H1 (cell line): Measurements from ENCODE around the gene CRTC3.

Experiments used
- EZH2 ChIP-seq: fragments of 200-600 bp; sonication (generic); IDR thresholded peaks from 2 replicates; pipeline ENCODE4 v1.7.1; 2012; ENCODE audit warnings: low read depth, mild to moderate bottlenecking, moderate library complexity, low read length, inconsistent platforms; ENCODE audit not compliant: severe bottlenecking
- FOSL1 ChIP-seq: IDR thresholded peaks from 2 replicates; pipeline ENCODE4 v1.6.1; 2011; ENCODE audit warnings: mild to moderate bottlenecking, low read depth, low read length, moderate library complexity; ENCODE audit not compliant: insufficient read depth
- GABPA ChIP-seq: IDR thresholded peaks from 2 replicates; pipeline ENCODE4 v1.6.1; 2011; ENCODE audit warnings: mild to moderate bottlenecking, low read length, moderate library complexity, borderline replicate concordance; ENCODE audit not compliant: insufficient read depth
- HDAC6 ChIP-seq: IDR thresholded peaks from one replicate; pipeline ENCODE4 v1.7.1; 2012; ENCODE audit warnings: low read depth, mild to moderate bottlenecking, inconsistent platforms, low read length, moderate library complexity
- PHF8 ChIP-seq: fragments of 200-600 bp; sonication (generic); conservative IDR thresholded peaks from 2 replicates; pipeline ENCODE4 v1.7.1; 2012; ENCODE audit warnings: low read depth, mild to moderate bottlenecking, inconsistent platforms, low read length, moderate library complexity
- POLR2A ChIP-seq, 2 experiments: IDR thresholded peaks; 1 replicate in 1 of 2; 2 replicates in 1 of 2; pipeline ENCODE4 v1.6.1; 2011; ENCODE audit warnings: low read depth in 2 of 2, low read length in 2 of 2, mild to moderate bottlenecking in 2 of 2; ENCODE audit errors: control extremely low read depth in 1 of 2
- POLR2AphosphoS5 ChIP-seq: IDR thresholded peaks from 2 replicates; pipeline ENCODE4 v1.6.1; 2011; ENCODE audit warnings: low read depth, low read length
- RFX5 ChIP-seq: IDR thresholded peaks from 2 replicates; pipeline ENCODE4 v1.6.1; 2011; ENCODE audit warnings: low read depth, low read length, improper control_type of control experiment, borderline replicate concordance
- SUZ12 ChIP-seq: fragments of 200-600 bp; sonication (generic); IDR thresholded peaks from 2 replicates; pipeline ENCODE4 v1.6.1; 2012; ENCODE audit warnings: mild to moderate bottlenecking, inconsistent platforms, low read length, moderate library complexity, mixed read lengths
- TAF1 ChIP-seq: IDR thresholded peaks from 2 replicates; pipeline ENCODE4 v1.6.1; 2011; ENCODE audit warnings: mild to moderate bottlenecking, low read depth, low read length
- YY1 ChIP-seq: IDR thresholded peaks from 2 replicates; pipeline ENCODE4 v1.6.1; 2011; ENCODE audit warnings: low read depth, mild to moderate bottlenecking, low read length
- TF ChIP-seq, protein P1 (sequence below), 3 experiments: IDR thresholded peaks; 1 replicate in 2 of 3; 2 replicates in 1 of 3; pipeline versions ENCODE4 v1.5.1 to v1.6.1; 2011; ENCODE audit warnings: low read length in 3 of 3, mild to moderate bottlenecking in 3 of 3, inconsistent platforms in 2 of 3, low read depth in 1 of 3, moderate library complexity in 1 of 3; ENCODE audit not compliant: insufficient read depth in 1 of 3; ENCODE audit errors: control extremely low read depth in 1 of 3

DNA sequence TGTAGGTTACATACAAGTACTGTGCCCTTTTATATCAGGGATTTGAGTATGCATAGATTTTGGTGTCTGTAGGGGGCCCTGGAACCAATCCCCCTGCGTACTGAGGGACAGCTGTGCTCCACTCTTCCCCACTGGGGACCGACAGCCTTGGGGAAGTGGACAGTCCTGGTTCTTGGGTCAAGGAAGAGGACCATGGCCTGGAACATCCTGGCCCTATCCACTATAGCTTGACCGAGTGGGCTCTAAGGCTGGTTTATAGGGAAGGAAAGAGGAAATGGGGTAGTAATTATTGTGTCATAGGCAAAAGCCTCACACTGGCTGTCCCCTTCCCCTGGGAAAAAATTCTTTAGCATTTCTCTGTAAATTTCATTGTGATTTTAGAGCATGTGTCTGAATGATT is 49.5 kb downstream of the CRTC3 start:
- TF ChIP-seq HDAC6, result no peak
- TF ChIP-seq, protein P1, sequence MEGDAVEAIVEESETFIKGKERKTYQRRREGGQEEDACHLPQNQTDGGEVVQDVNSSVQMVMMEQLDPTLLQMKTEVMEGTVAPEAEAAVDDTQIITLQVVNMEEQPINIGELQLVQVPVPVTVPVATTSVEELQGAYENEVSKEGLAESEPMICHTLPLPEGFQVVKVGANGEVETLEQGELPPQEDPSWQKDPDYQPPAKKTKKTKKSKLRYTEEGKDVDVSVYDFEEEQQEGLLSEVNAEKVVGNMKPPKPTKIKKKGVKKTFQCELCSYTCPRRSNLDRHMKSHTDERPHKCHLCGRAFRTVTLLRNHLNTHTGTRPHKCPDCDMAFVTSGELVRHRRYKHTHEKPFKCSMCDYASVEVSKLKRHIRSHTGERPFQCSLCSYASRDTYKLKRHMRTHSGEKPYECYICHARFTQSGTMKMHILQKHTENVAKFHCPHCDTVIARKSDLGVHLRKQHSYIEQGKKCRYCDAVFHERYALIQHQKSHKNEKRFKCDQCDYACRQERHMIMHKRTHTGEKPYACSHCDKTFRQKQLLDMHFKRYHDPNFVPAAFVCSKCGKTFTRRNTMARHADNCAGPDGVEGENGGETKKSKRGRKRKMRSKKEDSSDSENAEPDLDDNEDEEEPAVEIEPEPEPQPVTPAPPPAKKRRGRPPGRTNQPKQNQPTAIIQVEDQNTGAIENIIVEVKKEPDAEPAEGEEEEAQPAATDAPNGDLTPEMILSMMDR (IDR thresholded peaks at IDR 0.05; ENCODE audit: control extremely low read depth in 1 of 3, insufficient read depth in 1 of 3, low read depth in 1 of 3, low read length in 3 of 3), result no peak
- TF ChIP-seq GABPA, result no peak
- TF ChIP-seq SUZ12, result no peak
- no peak for TF ChIP-seq YY1
- TF ChIP-seq FOSL1, result no peak
- TF ChIP-seq POLR2AphosphoS5, result no peak
- no peak for TF ChIP-seq TAF1
- no peak for TF ChIP-seq POLR2A (IDR thresholded peaks at IDR 0.05; ENCODE audit: control extremely low read depth in 1 of 2, low read depth in 2 of 2, low read length in 2 of 2)
- TF ChIP-seq EZH2, result no peak
- no peak for TF ChIP-seq PHF8
- no peak for TF ChIP-seq RFX5
